Globus pallidus (tissue), 1 donor: ENCODE results near the gene TCAP.
"Not testable (repeated sequence)": the region's sequence is repeated elsewhere in the genome, so short reads cannot be mapped to it uniquely, and the experiment has no call there.

ENCODE experiments used
- DNase-seq: peaks from one replicate; pipeline ENCODE4 v3.0.0-alpha.2; 2015; ENCODE audit warnings: low spot score

TCAP gene

GRCh38 chr17:39706383-39706782 is 41.2 kb downstream of the TCAP start:
- no peak for DNase-seq

- DNase-seq, result no peak
These were observed 41.8 kb downstream of the TCAP start for GRCh38 chr17:39706921-39707337.

GRCh38 chr17:39709319-39709997 is 44.3 kb downstream of the TCAP start:
- no peak for DNase-seq

GRCh38 chr17:39709998-39710964 is 45.1 kb downstream of the TCAP start:
- no peak for DNase-seq

- DNase-seq, result not testable (repeated sequence)
These were observed 45.9 kb downstream of the TCAP start for GRCh38 chr17:39711071-39711470.

- no peak for DNase-seq
These were observed 46.7 kb downstream of the TCAP start for GRCh38 chr17:39711851-39712250.

GRCh38 chr17:39714234-39714633 is 49.1 kb downstream of the TCAP start:
- no peak for DNase-seq

GRCh38 chr17:39715375-39716072 is 50.4 kb downstream of the TCAP start:
- DNase-seq, result no peak
